Measurements from ENCODE around the gene HSPA8.
"Not testable (repeated sequence)": the region's sequence is repeated elsewhere in the genome, so short reads cannot be mapped to it uniquely, and the experiment has no call there.

HSPA8 gene

GRCh38 chr11:123062158-123062891 is 389 bp upstream of the HSPA8 start:
- Mint-ChIP-seq H3K36me3 (peaks cover 45% of the 10 kb centered on the region), H3K4me1 (peaks cover 50% of the 10 kb centered on the region)

GRCh38 chr11:123060277-123061000 is 1.5 kb downstream of the HSPA8 start:
- peaks cover 60% of the 10 kb centered on the region for H3K4me1 Mint-ChIP-seq
- H3K4me3 Mint-ChIP-seq = peak overlapping the region; percentile 94
- H3K9me3 Mint-ChIP-seq = no peaks in the 10 kb centered on the region
- H3K27ac Mint-ChIP-seq = peak overlapping the region; percentile 100
- ATAC-seq (ENCODE audit: low read depth) (no peak), DNase-seq (ENCODE audit: low spot score in 2 of 2) (no peak)
- peaks cover 54% of the 10 kb centered on the region for H3K36me3 Mint-ChIP-seq
- H3K27me3 Mint-ChIP-seq = no peaks in the 10 kb centered on the region

More at GRCh38 chr11:123062158-123062891, 389 bp upstream of the HSPA8 start:
- ATAC-seq (ENCODE audit: low read depth) = peak; percentile 82
- no peaks in the 10 kb centered on the region for H3K27me3 Mint-ChIP-seq
- no peaks in the 10 kb centered on the region for H3K9me3 Mint-ChIP-seq
- peak overlapping the region; percentile 94 for H3K4me3 Mint-ChIP-seq
- peak; percentile 98 to 99 for DNase-seq (ENCODE audit: low spot score in 2 of 2)
- H3K27ac Mint-ChIP-seq = peak overlapping the region; percentile 100

GRCh38 chr11:123059041-123059920 is 2.7 kb downstream of the HSPA8 start:
- H3K36me3 Mint-ChIP-seq = peaks cover 53% of the 10 kb centered on the region
- not testable (repeated sequence) for H3K27me3 Mint-ChIP-seq; DNase-seq (ENCODE audit: low spot score in 2 of 2); H3K9me3 Mint-ChIP-seq; ATAC-seq (ENCODE audit: low read depth)
- peak overlapping the region; percentile 100 for H3K27ac Mint-ChIP-seq
- peaks cover 61% of the 10 kb centered on the region for H3K4me1 Mint-ChIP-seq
- H3K4me3 Mint-ChIP-seq = peak overlapping the region; percentile 94

- peaks cover 60% of the 10 kb centered on the region for H3K36me3 Mint-ChIP-seq
- peak overlapping the region; percentile 85 for H3K27ac Mint-ChIP-seq
- H3K4me1 Mint-ChIP-seq = peaks cover 60% of the 10 kb centered on the region
- H3K9me3 Mint-ChIP-seq = no peaks in the 10 kb centered on the region
- H3K27me3 Mint-ChIP-seq = no peaks in the 10 kb centered on the region
- DNase-seq (ENCODE audit: low spot score in 2 of 2) (no peak), ATAC-seq (ENCODE audit: low read depth) (no peak)
- H3K4me3 Mint-ChIP-seq = peak overlapping the region; percentile 94
These were observed 4.2 kb downstream of the HSPA8 start for GRCh38 chr11:123057661-123058305.

GRCh38 chr11:123056835-123057491 is 5.0 kb downstream of the HSPA8 start:
- Mint-ChIP-seq H3K27me3 (no peaks in the 10 kb centered on the region), H3K27ac (peak overlapping the region; percentile 85), H3K9me3 (no peaks in the 10 kb centered on the region), H3K4me3 (peak overlapping the region; percentile 11), H3K4me1 (peaks cover 60% of the 10 kb centered on the region), H3K36me3 (peaks cover 60% of the 10 kb centered on the region)
- DNase-seq (ENCODE audit: low spot score in 2 of 2) (no peak), ATAC-seq (ENCODE audit: low read depth) (no peak)

GRCh38 chr11:123055191-123055901 is 6.6 kb downstream of the HSPA8 start:
- ATAC-seq (ENCODE audit: low read depth) (no peak), DNase-seq (ENCODE audit: low spot score in 2 of 2) (no peak)
- no peaks in the 10 kb centered on the region for H3K27me3 Mint-ChIP-seq
- H3K27ac Mint-ChIP-seq = peak overlapping the region; percentile 85
- H3K36me3 Mint-ChIP-seq = peaks cover 50% of the 10 kb centered on the region
- H3K9me3 Mint-ChIP-seq = no peaks in the 10 kb centered on the region
- peak overlapping the region; percentile 37 for H3K4me3 Mint-ChIP-seq
- H3K4me1 Mint-ChIP-seq = peaks cover 51% of the 10 kb centered on the region

- Mint-ChIP-seq H3K9me3 (no peaks in the 10 kb centered on the region), H3K4me3 (no peak overlapping the region), H3K36me3 (peaks cover 42% of the 10 kb centered on the region), H3K4me1 (peaks cover 45% of the 10 kb centered on the region), H3K27ac (peak overlapping the region; percentile 17), H3K27me3 (no peaks in the 10 kb centered on the region)
- DNase-seq (ENCODE audit: low spot score in 2 of 2) (peak in 1 of 2 donors; percentile 60), ATAC-seq (ENCODE audit: low read depth) (peak; percentile 94)
These were observed 7.5 kb downstream of the HSPA8 start for GRCh38 chr11:123054301-123055065.

- H3K4me1 Mint-ChIP-seq = peaks cover 32% of the 10 kb centered on the region
- H3K36me3 Mint-ChIP-seq = peaks cover 28% of the 10 kb centered on the region
- H3K27ac Mint-ChIP-seq = no peak overlapping the region
- H3K27me3 Mint-ChIP-seq = no peaks in the 10 kb centered on the region
- no peak for DNase-seq (ENCODE audit: low spot score in 2 of 2)
- no peak for ATAC-seq (ENCODE audit: low read depth)
- no peaks in the 10 kb centered on the region for H3K9me3 Mint-ChIP-seq
- no peak overlapping the region for H3K4me3 Mint-ChIP-seq
These were observed 8.8 kb downstream of the HSPA8 start for GRCh38 chr11:123052901-123053721.

GRCh38 chr11:123051634-123052033 is 10.3 kb downstream of the HSPA8 start:
- no peak overlapping the region for H3K4me3 Mint-ChIP-seq
- no peak overlapping the region for H3K27ac Mint-ChIP-seq
- no peak for DNase-seq (ENCODE audit: low spot score in 2 of 2)
- peaks cover 15% of the 10 kb centered on the region for H3K36me3 Mint-ChIP-seq
- no peak for ATAC-seq (ENCODE audit: low read depth)
- H3K4me1 Mint-ChIP-seq = peaks cover 21% of the 10 kb centered on the region
- H3K27me3 Mint-ChIP-seq = no peaks in the 10 kb centered on the region
- no peaks in the 10 kb centered on the region for H3K9me3 Mint-ChIP-seq

- H3K4me3 Mint-ChIP-seq = no peak overlapping the region
- H3K27me3 Mint-ChIP-seq = no peaks in the 10 kb centered on the region
- peaks cover 12% of the 10 kb centered on the region for H3K36me3 Mint-ChIP-seq
- DNase-seq (ENCODE audit: low spot score in 2 of 2) (no peak), ATAC-seq (ENCODE audit: low read depth) (no peak)
- no peak overlapping the region for H3K27ac Mint-ChIP-seq
- peaks cover 16% of the 10 kb centered on the region for H3K4me1 Mint-ChIP-seq
- H3K9me3 Mint-ChIP-seq = no peaks in the 10 kb centered on the region
These were observed 10.8 kb downstream of the HSPA8 start for GRCh38 chr11:123051146-123051545.

- no peaks in the 10 kb centered on the region for H3K27me3 Mint-ChIP-seq
- peak overlapping the region; percentile 21 for H3K27ac Mint-ChIP-seq
- no peak for ATAC-seq (ENCODE audit: low read depth)
These were observed 14.0 kb downstream of the HSPA8 start for GRCh38 chr11:123047947-123048293.

More at GRCh38 chr11:123047947-123048293, 14.0 kb downstream of the HSPA8 start:
- DNase-seq (ENCODE audit: low spot score in 2 of 2) = no peak
- no peaks in the 10 kb centered on the region for H3K4me1 Mint-ChIP-seq
- H3K36me3 Mint-ChIP-seq = peaks cover 4% of the 10 kb centered on the region
- no peak overlapping the region for H3K4me3 Mint-ChIP-seq
- no peaks in the 10 kb centered on the region for H3K9me3 Mint-ChIP-seq
